Measurements from ENCODE around the gene SHC3. TPM values are rescaled to one million over a fixed set of nuclear protein-coding genes. Genes with fewer than 3 reads are reported as not detected.

SHC3 gene
- total RNA-seq, 1 donor from 2014 or later = 0.35 TPM

GRCh38 chr9:89120704-89121103, 57.9 kb downstream of the SHC3 start:
- ATAC-seq (ENCODE audit: poor library complexity) (no peak), DNase-seq (no peak)
- intact Hi-C loops (cut with DNase I) = no loop called here

- DNase-seq = no peak
- intact Hi-C loops (cut with DNase I) = no loop called here
- no peak for ATAC-seq (ENCODE audit: poor library complexity)
These were observed 61.8 kb downstream of the SHC3 start for GRCh38 chr9:89116805-89117192.

GRCh38 chr9:89116064-89116804, 62.4 kb downstream of the SHC3 start:
- ATAC-seq (ENCODE audit: poor library complexity) (no peak), DNase-seq (no peak)
- intact Hi-C loops (cut with DNase I) = no loop called here

GRCh38 chr9:89115426-89115825, 63.2 kb downstream of the SHC3 start:
- intact Hi-C loops (cut with DNase I) = no loop called here
- ATAC-seq (ENCODE audit: poor library complexity) (no peak), DNase-seq (no peak)

GRCh38 chr9:89114741-89115140, 63.9 kb downstream of the SHC3 start:
- no peak for DNase-seq
- ATAC-seq (ENCODE audit: poor library complexity) = no peak
- intact Hi-C loops (cut with DNase I) = no loop called here

GRCh38 chr9:89113851-89114250, 64.8 kb downstream of the SHC3 start:
- DNase-seq (no peak), ATAC-seq (ENCODE audit: poor library complexity) (no peak)
- intact Hi-C loops (cut with DNase I) = no loop called here

GRCh38 chr9:89112243-89112642, 66.4 kb downstream of the SHC3 start:
- ATAC-seq (ENCODE audit: poor library complexity) (no peak), DNase-seq (no peak)
- intact Hi-C loops (cut with DNase I) = no loop called here

- ATAC-seq (ENCODE audit: poor library complexity) (no peak), DNase-seq (no peak)
- intact Hi-C loops (cut with DNase I) = no loop called here
These were observed 69.0 kb downstream of the SHC3 start for GRCh38 chr9:89109666-89110065.

GRCh38 chr9:89107406-89107805, 71.2 kb downstream of the SHC3 start:
- DNase-seq = no peak
- intact Hi-C loops (cut with DNase I) = no loop called here
- no peak for ATAC-seq (ENCODE audit: poor library complexity)

- intact Hi-C loops (cut with DNase I) = no loop called here
- no peak for DNase-seq
These were observed 72.3 kb downstream of the SHC3 start for GRCh38 chr9:89106224-89106851.

GRCh38 chr9:89104821-89105220, 73.8 kb downstream of the SHC3 start:
- intact Hi-C loops (cut with DNase I) = no loop called here
- DNase-seq (no peak), ATAC-seq (ENCODE audit: poor library complexity) (no peak)

More at GRCh38 chr9:89106224-89106851, 72.3 kb downstream of the SHC3 start:
- ATAC-seq (ENCODE audit: poor library complexity) = no peak

GRCh38 chr9:89097219-89097618, 81.4 kb downstream of the SHC3 start:
- intact Hi-C loops (cut with DNase I) = no loop called here
- ATAC-seq (ENCODE audit: poor library complexity) (no peak), DNase-seq (no peak)

- ATAC-seq (ENCODE audit: poor library complexity) (no peak), DNase-seq (no peak)
- intact Hi-C loops (cut with DNase I) = no loop called here
These were observed 81.8 kb downstream of the SHC3 start for GRCh38 chr9:89096807-89097206.

GRCh38 chr9:89095761-89096528, 82.7 kb downstream of the SHC3 start:
- intact Hi-C loops (cut with DNase I) = no loop called here
- no peak for DNase-seq
- peak; percentile 46 for ATAC-seq (ENCODE audit: poor library complexity)

GRCh38 chr9:89093201-89093975, 85.2 kb downstream of the SHC3 start:
- DNase-seq = no peak
- intact Hi-C loops (cut with DNase I) = no loop called here
- ATAC-seq (ENCODE audit: poor library complexity) = no peak

- no peak for DNase-seq
- no peak for ATAC-seq (ENCODE audit: poor library complexity)
- intact Hi-C loops (cut with DNase I) = no loop called here
These were observed 89.4 kb downstream of the SHC3 start for GRCh38 chr9:89089176-89089575.

- no peak for DNase-seq
- no peak for ATAC-seq (ENCODE audit: poor library complexity)
- intact Hi-C loops (cut with DNase I) = no loop called here
These were observed 95.0 kb downstream of the SHC3 start for GRCh38 chr9:89083626-89084025.

- intact Hi-C loops (cut with DNase I) = no loop called here
- DNase-seq (peak; percentile 83), ATAC-seq (ENCODE audit: poor library complexity) (peak; percentile 87)
These were observed 98.4 kb downstream of the SHC3 start for GRCh38 chr9:89080193-89080592.

GRCh38 chr9:89079391-89079790, 99.2 kb downstream of the SHC3 start:
- intact Hi-C loops (cut with DNase I) = no loop called here
- peak; percentile 45 for ATAC-seq (ENCODE audit: poor library complexity)

More at GRCh38 chr9:89079391-89079790, 99.2 kb downstream of the SHC3 start:
- no peak for DNase-seq
